Hematopoietic multipotent progenitor cell treated with erythropoietin and hydrocortisone succinate and interleukin-3 and kit ligand, for 17 days (in vitro differentiated cells): Measurements from ENCODE around the gene RUSC1.
"Not testable (repeated sequence)": the region's sequence is repeated elsewhere in the genome, so short reads cannot be mapped to it uniquely, and the experiment has no call there.

Source experiments
- DNase-seq: peaks from one replicate; pipeline ENCODE4 v3.0.0-alpha.2; 2015; ENCODE audit warnings: low spot score

RUSC1 gene

GRCh38 chr1:155324037-155324716 lies 3.5 kb downstream of the RUSC1 start:
- peak; percentile 85 for DNase-seq

GRCh38 chr1:155324717-155325602 lies 4.3 kb downstream of the RUSC1 start:
- DNase-seq: no peak

GRCh38 chr1:155325603-155325893 lies 4.9 kb downstream of the RUSC1 start:
- no peak for DNase-seq

GRCh38 chr1:155326020-155326526 lies 5.4 kb downstream of the RUSC1 start:
- no peak for DNase-seq

GRCh38 chr1:155326631-155327037 lies 5.9 kb downstream of the RUSC1 start:
- no peak for DNase-seq

DNA sequence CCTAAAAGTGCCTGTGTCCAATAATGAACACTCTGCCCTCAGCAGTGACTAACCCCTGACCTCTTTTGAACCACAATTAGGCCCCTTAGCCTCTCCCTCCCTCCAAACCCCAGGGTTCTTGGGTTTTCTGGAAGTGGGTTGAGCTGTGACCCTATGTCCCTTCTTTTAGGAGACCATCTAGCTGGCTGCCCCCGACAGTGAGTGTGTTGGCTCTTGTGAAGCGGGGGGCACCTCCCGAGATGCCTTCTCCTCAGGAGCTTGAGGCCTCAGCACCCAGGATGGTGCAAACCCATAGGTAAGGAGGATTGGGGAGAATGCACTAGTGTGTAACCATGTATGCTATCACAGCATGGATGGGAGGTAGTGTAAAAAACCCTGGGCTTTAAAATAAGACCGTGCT lies 7.3 kb downstream of the RUSC1 start:
- DNase-seq: no peak

DNA sequence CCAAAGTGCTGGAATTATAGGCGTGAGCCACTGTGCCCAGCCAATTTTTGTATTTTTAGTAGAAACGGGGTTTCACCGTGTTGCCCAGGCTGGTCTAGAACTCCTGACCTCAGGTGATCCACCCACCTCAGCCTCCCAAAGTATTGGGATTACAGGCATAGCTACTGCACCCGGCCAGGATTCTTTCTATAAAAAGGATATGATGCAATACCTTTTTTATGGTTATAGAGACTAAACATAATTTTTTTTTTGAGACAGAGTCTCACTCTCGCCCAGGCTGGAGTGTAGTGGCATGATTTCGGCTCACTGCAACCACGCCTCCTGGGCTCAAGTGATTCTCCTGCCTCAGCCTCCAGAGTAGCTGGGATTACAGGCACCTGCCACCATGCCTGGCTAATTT lies 8.2 kb downstream of the RUSC1 start:
- not testable (repeated sequence) for DNase-seq

DNA sequence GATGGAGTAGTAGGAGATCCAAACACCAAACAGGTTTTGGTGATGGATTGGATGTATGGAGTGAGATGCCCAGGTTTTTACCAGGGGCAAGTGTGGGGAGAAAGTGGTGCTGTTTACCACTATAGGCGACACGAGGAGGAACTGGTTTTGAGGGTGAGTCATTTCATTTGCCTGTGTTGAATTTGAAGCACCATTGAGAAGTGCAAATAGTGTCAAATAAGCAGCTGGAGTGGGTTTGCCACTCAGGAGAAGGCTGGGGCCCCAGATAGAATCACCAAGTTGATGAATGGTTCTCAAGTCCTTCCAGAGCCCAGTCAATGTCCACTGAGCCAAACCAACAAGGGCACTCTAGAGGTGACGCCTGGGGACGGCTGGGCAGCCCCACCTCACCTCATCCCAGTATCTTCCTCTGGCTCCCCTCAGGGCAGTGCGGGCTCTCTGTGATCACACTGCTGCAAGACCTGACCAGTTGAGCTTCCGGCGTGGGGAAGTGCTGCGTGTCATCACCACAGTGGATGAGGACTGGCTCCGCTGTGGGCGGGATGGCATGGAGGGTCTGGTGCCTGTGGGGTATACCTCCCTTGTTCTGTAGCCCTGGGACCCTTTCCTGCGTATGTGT lies 9.4 kb downstream of the RUSC1 start:
- no peak for DNase-seq

GRCh38 chr1:155334962-155335361 lies 14.3 kb downstream of the RUSC1 start:
- no peak for DNase-seq

DNA sequence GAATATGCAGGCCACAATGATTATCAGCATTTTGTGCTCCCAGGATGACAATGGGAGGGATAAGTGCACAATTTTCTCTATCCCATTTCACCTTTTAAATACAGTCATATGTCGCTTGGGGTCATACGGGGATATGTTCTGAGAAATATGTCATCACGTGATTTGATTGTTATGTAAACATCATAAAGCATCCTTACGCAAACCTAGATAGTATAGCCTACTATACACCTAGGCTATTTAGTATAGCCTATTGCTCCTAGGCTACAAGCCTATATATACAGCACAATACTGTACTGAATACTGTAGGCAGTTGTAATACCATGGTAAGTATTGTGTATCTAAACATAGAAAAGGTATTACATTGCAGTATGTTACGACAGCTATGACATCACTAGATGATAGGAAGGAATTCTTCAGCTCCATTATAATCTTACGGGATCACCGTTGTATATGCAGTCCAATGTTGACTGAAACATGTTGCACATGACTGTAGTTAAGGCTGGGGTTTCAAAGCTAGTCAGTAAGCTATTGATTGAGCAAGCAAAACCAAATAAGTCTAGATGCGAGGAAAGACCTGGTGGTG lies 18.9 kb downstream of the RUSC1 start:
- DNase-seq: no peak

- no peak for DNase-seq
Observed at GRCh38 chr1:155342842-155343241, 22.1 kb downstream of the RUSC1 start.

GRCh38 chr1:155352631-155353030 lies 31.9 kb downstream of the RUSC1 start:
- DNase-seq: no peak

DNA sequence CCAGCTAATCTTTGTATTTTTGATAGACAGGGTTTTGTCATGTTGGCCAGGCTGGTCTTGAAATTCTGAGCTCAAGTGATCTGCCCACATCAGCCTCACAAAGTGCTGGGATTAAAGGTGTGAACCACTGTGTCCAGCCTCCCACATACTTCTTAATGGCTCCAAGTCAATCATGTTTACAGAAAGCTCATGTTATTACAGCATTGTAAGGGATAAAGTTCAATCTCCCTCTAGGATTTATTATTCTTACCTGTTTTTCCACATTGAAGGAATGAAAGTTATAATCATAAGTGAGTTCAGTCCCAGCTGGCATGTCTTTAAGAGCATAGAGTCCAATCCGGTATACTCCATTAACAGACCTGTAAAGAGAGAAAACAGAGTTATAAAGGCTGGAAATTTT lies 39.4 kb downstream of the RUSC1 start:
- no peak for DNase-seq

- no peak for DNase-seq
Observed at GRCh38 chr1:155379180-155379579, 58.5 kb downstream of the RUSC1 start.

DNA sequence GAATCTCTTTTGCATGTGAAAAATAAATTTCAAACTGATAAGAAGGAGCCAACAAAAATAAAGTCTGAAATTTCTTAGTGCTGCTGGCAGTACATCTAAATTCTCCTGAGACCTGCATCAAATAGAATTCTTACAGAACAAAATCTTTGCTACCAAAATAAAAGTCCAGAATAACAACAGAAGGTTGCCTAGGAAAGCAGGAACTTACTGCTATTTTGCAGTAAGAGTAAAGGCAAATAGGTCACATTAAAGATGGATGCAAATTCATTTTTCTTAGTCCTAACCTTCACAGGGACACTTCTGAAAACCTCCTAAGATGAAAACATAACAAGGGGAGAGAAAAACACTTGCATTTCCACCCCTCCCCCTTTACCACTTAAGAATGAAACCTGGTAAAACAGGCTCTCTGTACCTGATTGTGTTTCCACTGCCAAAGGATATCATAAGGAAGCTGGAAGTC lies 59.0 kb downstream of the RUSC1 start:
- no peak for DNase-seq
